Kidney epithelial cell (primary cell): ENCODE measurements around the gene ASMTL. TPM values are rescaled to one million over a fixed set of nuclear protein-coding genes. Genes with fewer than 3 reads are reported as not detected.

Experiments used
- DNase-seq: peaks from one replicate; pipeline ENCODE4 v3.0.0-alpha.2; 2010; ENCODE audit warnings: low read depth
- H3K27me3 ChIP-seq: 2 replicates; pipeline ENCODE4 v1.6.0; 2011; ENCODE audit warnings: low read length; ENCODE audit not compliant: control insufficient read depth, insufficient read depth
- H3K36me3 ChIP-seq: 2 replicates; pipeline ENCODE4 v1.5.1; 2011; ENCODE audit warnings: low read length; ENCODE audit not compliant: control insufficient read depth, insufficient read depth
- H3K4me3 ChIP-seq: 2 replicates; pipeline ENCODE4 v1.5.1; 2011; ENCODE audit warnings: low read depth, mild to moderate bottlenecking, control low read depth, low read length
- CTCF ChIP-seq: IDR thresholded peaks from 2 replicates; pipeline ENCODE4 v1.5.1; 2011; ENCODE audit warnings: mild to moderate bottlenecking, moderate library complexity, low read length, control low read depth, inconsistent platforms; ENCODE audit not compliant: insufficient read depth, poor library complexity, severe bottlenecking
- total RNA-seq: library from RNA; depleted of rRNA; stranded (reverse); fragments of >200 nt; gene quantifications from 2 replicates; pipeline ENCODE4 v1.2.3, GENCODE V29; 2015

ASMTL gene
- total RNA-seq, 1 donor from 2014 or later, result 15.9 TPM

- H3K36me3 ChIP-seq, result no peaks in the 10 kb centered on the region
- TF ChIP-seq CTCF, result no peak
Observed at GRCh38 chrX:1401611-1402430, 50.9 kb downstream of the ASMTL start.

GRCh38 chrX:1400742-1401471, 51.8 kb downstream of the ASMTL start:
- TF ChIP-seq CTCF, result no peak
- Histone ChIP-seq H3K27me3 (no peaks in the 10 kb centered on the region), H3K36me3 (peaks cover 2% of the 10 kb centered on the region), H3K4me3 (no peak overlapping the region)
- no peak for DNase-seq

More at GRCh38 chrX:1401611-1402430, 50.9 kb downstream of the ASMTL start:
- H3K27me3 ChIP-seq, result no peaks in the 10 kb centered on the region
- no peak for DNase-seq
- H3K4me3 ChIP-seq, result no peak overlapping the region

GRCh38 chrX:1400049-1400448, 52.7 kb downstream of the ASMTL start:
- peaks cover 2% of the 10 kb centered on the region for H3K36me3 ChIP-seq
- no peak for TF ChIP-seq CTCF

GRCh38 chrX:1398431-1399340, 54.0 kb downstream of the ASMTL start:
- Histone ChIP-seq H3K36me3 (peaks cover 2% of the 10 kb centered on the region), H3K27me3 (no peaks in the 10 kb centered on the region), H3K4me3 (no peak overlapping the region)
- TF ChIP-seq CTCF, result no peak
- DNase-seq, result no peak

More at GRCh38 chrX:1400049-1400448, 52.7 kb downstream of the ASMTL start:
- no peaks in the 10 kb centered on the region for H3K27me3 ChIP-seq
- H3K4me3 ChIP-seq, result no peak overlapping the region
- no peak for DNase-seq

- no peak overlapping the region for H3K4me3 ChIP-seq
- H3K27me3 ChIP-seq, result no peaks in the 10 kb centered on the region
- DNase-seq, result no peak
- no peak for TF ChIP-seq CTCF
- H3K36me3 ChIP-seq, result peaks cover 2% of the 10 kb centered on the region
Observed at GRCh38 chrX:1397441-1398270, 55.1 kb downstream of the ASMTL start.
